GM19397 (cell line): ENCODE data around the gene TTC9B.

ENCODE experiments used
- ATAC-seq: cut with Tn5 transposase; IDR thresholded peaks from one replicate; pipeline ENCODE4 v1.9.1; 2021; ENCODE audit warnings: mild to moderate bottlenecking, moderate library complexity; ENCODE audit not compliant: unreplicated experiment

Gene TTC9B

GRCh38 chr19:40216777-40217026 is 1.5 kb downstream of the TTC9B start:
- no peak for ATAC-seq

- ATAC-seq = no peak
These were observed 2.0 kb downstream of the TTC9B start for GRCh38 chr19:40216013-40216776.

- ATAC-seq = no peak
These were observed 3.2 kb downstream of the TTC9B start for GRCh38 chr19:40214936-40215335.

GRCh38 chr19:40213882-40214570 is 4.2 kb downstream of the TTC9B start:
- ATAC-seq = no peak

- ATAC-seq = no peak
These were observed 4.8 kb downstream of the TTC9B start for GRCh38 chr19:40213251-40213829.

- ATAC-seq = no peak
These were observed 7.3 kb downstream of the TTC9B start for GRCh38 chr19:40210889-40211288.

- ATAC-seq = no peak
These were observed 9.6 kb downstream of the TTC9B start for GRCh38 chr19:40208602-40209001.

DNA sequence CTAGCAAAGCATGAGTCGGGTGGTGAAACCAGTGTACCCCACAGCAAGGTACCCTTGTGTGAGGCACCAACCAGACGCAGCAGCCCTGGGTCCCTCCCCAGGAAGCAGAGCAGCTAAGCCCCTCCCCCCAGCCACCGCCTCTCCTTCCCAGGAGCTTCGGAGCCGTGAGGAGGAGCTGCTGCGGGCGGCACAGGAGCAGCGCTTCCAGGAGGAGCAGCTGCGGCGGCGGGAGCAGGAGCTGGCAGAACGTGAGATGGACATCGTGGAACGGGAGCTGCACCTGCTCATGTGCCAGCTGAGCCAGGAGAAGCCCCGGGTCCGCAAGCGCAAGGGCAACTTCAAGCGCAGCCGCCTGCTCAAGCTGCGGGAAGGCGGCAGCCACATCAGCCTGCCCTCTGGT is 12.4 kb downstream of the TTC9B start:
- no peak for ATAC-seq

DNA sequence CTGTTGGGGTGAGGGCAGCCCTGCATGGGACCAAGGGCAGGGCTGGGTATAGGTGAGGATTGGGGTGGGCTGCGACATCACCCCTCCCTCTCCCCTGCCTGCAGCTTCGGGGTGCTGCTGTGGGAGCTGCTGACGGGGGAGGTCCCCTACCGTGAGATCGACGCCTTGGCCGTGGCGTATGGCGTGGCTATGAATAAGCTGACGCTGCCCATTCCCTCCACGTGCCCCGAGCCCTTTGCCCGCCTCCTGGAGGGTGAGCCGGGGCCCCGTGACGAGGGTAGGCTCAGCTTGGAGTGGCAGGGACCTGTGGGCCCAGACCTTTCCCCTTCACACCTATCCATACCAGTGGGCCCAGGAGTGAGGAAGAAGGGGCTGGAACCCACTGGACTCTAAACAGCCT is 13.8 kb downstream of the TTC9B start:
- no peak for ATAC-seq

- no peak for ATAC-seq
These were observed 17.7 kb downstream of the TTC9B start for GRCh38 chr19:40200341-40201099.

DNA sequence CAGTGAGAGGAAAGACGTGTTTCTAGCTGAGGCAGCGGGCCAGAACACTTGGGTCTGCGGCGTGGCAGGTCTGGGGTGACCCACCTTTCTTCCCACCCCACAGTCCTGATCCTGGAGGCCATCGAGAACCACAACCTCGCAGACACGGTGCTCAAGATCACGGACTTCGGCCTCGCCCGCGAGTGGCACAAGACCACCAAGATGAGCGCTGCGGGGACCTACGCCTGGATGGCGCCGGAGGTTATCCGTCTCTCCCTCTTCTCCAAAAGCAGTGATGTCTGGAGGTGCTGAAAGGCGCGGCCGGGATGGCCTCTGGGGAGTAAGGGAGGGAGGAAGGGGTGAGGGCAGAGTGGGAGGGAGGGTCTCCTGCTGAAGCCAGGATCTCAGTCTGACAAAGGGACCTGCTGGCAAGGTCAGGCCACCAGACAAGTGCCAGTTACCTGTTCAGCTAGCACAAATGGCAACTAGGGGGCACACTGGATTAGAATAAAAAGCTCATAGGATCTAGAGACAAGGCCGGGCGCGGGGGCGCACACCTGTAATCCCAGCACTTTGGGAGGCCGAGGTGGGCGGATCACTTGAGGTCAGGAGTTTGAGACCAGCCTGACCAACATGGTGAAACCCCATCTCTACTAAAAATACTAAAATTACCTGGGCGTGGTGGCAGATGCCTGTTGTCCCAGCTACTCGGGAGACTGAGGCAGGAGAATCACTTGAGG is 19.8 kb downstream of the TTC9B start:
- no peak for ATAC-seq

GRCh38 chr19:40193587-40193849 is 24.7 kb downstream of the TTC9B start:
- ATAC-seq = no peak

GRCh38 chr19:40192758-40193586 is 25.2 kb downstream of the TTC9B start:
- ATAC-seq = no peak

DNA sequence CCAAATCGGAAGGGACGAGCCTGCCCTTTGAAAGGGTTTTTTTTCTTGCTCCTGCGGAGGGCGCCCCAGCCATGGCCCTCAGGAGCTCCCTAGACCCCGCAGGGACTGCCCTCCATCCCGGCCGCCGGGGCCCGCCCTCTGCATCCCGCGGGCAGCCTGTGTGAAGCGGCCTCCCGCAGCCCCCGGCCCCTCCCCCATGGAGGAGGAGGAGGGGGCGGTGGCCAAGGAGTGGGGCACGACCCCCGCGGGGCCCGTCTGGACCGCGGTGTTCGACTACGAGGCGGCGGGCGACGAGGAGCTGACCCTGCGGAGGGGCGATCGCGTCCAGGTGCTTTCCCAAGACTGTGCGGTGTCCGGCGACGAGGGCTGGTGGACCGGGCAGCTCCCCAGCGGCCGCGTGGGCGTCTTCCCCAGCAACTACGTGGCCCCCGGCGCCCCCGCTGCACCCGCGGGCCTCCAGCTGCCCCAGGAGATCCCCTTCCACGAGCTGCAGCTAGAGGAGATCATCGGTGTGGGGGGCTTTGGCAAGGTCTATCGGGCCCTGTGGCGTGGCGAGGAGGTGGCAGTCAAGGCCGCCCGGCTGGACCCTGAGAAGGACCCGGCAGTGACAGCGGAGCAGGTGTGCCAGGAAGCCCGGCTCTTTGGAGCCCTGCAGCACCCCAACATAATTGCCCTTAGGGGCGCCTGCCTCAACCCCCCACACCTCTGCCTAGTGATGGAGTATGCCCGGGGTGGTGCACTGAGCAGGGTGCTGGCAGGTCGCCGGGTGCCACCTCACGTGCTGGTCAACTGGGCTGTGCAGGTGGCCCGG is 26.1 kb downstream of the TTC9B start:
- no peak for ATAC-seq

- peak; percentile 77 for ATAC-seq
These were observed 27.0 kb downstream of the TTC9B start, which contains the start of gene MAP3K10 for GRCh38 chr19:40190891-40191835. MAP3K10 (plus strand) TSS chr19:40191426; CDS start chr19:40192032, 606 bp downstream.

GRCh38 chr19:40184273-40184672 is 33.9 kb downstream of the TTC9B start:
- ATAC-seq = no peak

- ATAC-seq = no peak
These were observed 39.4 kb downstream of the TTC9B start for GRCh38 chr19:40178756-40179155.

GRCh38 chr19:40177286-40178070 is 40.7 kb downstream of the TTC9B start:
- ATAC-seq = no peak
